Loucy (cell line): ENCODE results near the gene TICAM2.

Source experiments
- H2AFZ ChIP-seq: fragments of 200-600 bp; sonication (generic); 2 replicates; pipeline ENCODE4 v1.6.0; 2016; ENCODE audit warnings: antibody characterized with exemption, mild to moderate bottlenecking, low read length, moderate library complexity
- H3F3A ChIP-seq: fragments of 200-600 bp; 2 replicates; pipeline ENCODE4 v1.6.0; 2016; ENCODE audit warnings: antibody characterized with exemption, low read depth, mild to moderate bottlenecking
- H3K27me3 ChIP-seq: fragments of 200-600 bp; sonication (generic); 2 replicates; pipeline ENCODE4 v1.6.1; 2014; ENCODE audit warnings: low read length, mild to moderate bottlenecking; ENCODE audit not compliant: insufficient read depth, poor library complexity, severe bottlenecking
- H3K36me3 ChIP-seq: fragments of 200-600 bp; sonication (generic); 2 replicates; pipeline ENCODE4 v1.6.1; 2016; ENCODE audit warnings: low read length; ENCODE audit not compliant: insufficient read depth
- H3K4me1 ChIP-seq: fragments of 200-600 bp; sonication (generic); 2 replicates; pipeline ENCODE4 v1.5.1; 2014; ENCODE audit warnings: low read length, mild to moderate bottlenecking; ENCODE audit not compliant: insufficient read depth, poor library complexity, severe bottlenecking
- H3K4me2 ChIP-seq: fragments of 200-600 bp; sonication (generic); 2 replicates; pipeline ENCODE4 v1.6.0; 2014; ENCODE audit warnings: antibody characterized with exemption, low read length, low read depth, mild to moderate bottlenecking; ENCODE audit not compliant: poor library complexity, severe bottlenecking
- H3K4me3 ChIP-seq: fragments of 200-600 bp; sonication (generic); 2 replicates; pipeline ENCODE4 v1.5.1; 2014; ENCODE audit warnings: low read length, mild to moderate bottlenecking, mixed read lengths; ENCODE audit not compliant: poor library complexity, severe bottlenecking
- H3K79me2 ChIP-seq: fragments of 200-600 bp; sonication (generic); 2 replicates; pipeline ENCODE4 v1.6.1; 2014; ENCODE audit warnings: low read length; ENCODE audit not compliant: insufficient read depth
- H3K9ac ChIP-seq: fragments of 200-600 bp; sonication (generic); 2 replicates; pipeline ENCODE4 v1.6.0; 2014; ENCODE audit warnings: mild to moderate bottlenecking, low read depth, low read length, moderate library complexity; ENCODE audit not compliant: poor library complexity, severe bottlenecking
- H3K9me2 ChIP-seq: fragments of 200-600 bp; sonication (generic); replicated peaks from 2 replicates; pipeline ENCODE4 v1.6.1; 2016; ENCODE audit warnings: low read depth, low read length, mixed read lengths
- H3K9me3 ChIP-seq: fragments of 200-600 bp; sonication (generic); 2 replicates; pipeline ENCODE4 v1.6.1; 2014; ENCODE audit warnings: mild to moderate bottlenecking, antibody characterized with exemption, low read length, low read depth; ENCODE audit not compliant: insufficient read depth
- H4K20me1 ChIP-seq: fragments of 200-600 bp; sonication (generic); 2 replicates; pipeline ENCODE4 v1.6.0; 2014; ENCODE audit warnings: antibody characterized with exemption, low read length, mild to moderate bottlenecking; ENCODE audit not compliant: insufficient read depth, poor library complexity, severe bottlenecking
- EZH2phosphoT487 ChIP-seq: fragments of 200-600 bp; IDR thresholded peaks from 2 replicates; pipeline ENCODE4 v1.6.1; 2018; ENCODE audit warnings: antibody characterized with exemption, mild to moderate bottlenecking, moderate library complexity, borderline replicate concordance
- TF ChIP-seq, protein P1 (sequence below): fragments of 200-600 bp; sonication (generic); conservative IDR thresholded peaks from 2 replicates; pipeline ENCODE4 v1.5.1; 2014; ENCODE audit warnings: mild to moderate bottlenecking, antibody characterized with exemption, low read length

The TICAM2 gene

DNA sequence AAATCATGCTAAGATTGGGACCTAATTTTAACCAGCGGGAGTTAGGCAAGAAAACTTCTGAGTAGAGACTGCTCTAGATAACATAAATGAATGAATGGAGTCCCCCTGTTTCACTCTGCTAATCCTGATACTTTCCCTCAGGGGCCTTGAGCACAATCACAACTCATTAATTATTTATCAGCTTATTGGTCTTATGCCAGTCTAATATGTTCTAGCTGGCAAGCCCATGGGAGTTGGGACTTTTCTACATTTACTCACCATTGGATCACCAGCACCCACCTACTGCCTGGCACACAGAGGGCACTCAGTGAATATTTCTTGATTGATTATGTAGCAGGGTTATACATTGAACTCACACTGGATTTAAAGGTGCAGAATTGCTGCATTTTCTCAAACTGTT lies 37.1 kb upstream of the TICAM2 start:
- no peaks in the 10 kb centered on the region for H3K36me3 ChIP-seq
- no peak overlapping the region for H2AFZ ChIP-seq
- H3K9ac ChIP-seq, result no peak overlapping the region
- no peaks in the 10 kb centered on the region for H3K9me3 ChIP-seq
- H3K4me1 ChIP-seq, result no peaks in the 10 kb centered on the region
- no peak overlapping the region for H3K4me2 ChIP-seq
- no peaks in the 10 kb centered on the region for H3K27me3 ChIP-seq
- no peak for TF ChIP-seq EZH2phosphoT487
- TF ChIP-seq, protein P1, sequence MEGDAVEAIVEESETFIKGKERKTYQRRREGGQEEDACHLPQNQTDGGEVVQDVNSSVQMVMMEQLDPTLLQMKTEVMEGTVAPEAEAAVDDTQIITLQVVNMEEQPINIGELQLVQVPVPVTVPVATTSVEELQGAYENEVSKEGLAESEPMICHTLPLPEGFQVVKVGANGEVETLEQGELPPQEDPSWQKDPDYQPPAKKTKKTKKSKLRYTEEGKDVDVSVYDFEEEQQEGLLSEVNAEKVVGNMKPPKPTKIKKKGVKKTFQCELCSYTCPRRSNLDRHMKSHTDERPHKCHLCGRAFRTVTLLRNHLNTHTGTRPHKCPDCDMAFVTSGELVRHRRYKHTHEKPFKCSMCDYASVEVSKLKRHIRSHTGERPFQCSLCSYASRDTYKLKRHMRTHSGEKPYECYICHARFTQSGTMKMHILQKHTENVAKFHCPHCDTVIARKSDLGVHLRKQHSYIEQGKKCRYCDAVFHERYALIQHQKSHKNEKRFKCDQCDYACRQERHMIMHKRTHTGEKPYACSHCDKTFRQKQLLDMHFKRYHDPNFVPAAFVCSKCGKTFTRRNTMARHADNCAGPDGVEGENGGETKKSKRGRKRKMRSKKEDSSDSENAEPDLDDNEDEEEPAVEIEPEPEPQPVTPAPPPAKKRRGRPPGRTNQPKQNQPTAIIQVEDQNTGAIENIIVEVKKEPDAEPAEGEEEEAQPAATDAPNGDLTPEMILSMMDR, result no peak
- H3F3A ChIP-seq, result no peaks in the 10 kb centered on the region
- H3K4me3 ChIP-seq, result no peak overlapping the region
- no peaks in the 10 kb centered on the region for H4K20me1 ChIP-seq
- H3K79me2 ChIP-seq, result no peaks in the 10 kb centered on the region
- no peaks in the 10 kb centered on the region for H3K9me2 ChIP-seq

GRCh38 chr5:115637507-115637906 lies 35.2 kb upstream of the TICAM2 start:
- Histone ChIP-seq H3K79me2 (no peaks in the 10 kb centered on the region), H3K9ac (no peak overlapping the region), H3K27me3 (no peaks in the 10 kb centered on the region), H3K4me1 (peaks cover 5% of the 10 kb centered on the region), H3K9me2 (no peaks in the 10 kb centered on the region), H4K20me1 (no peaks in the 10 kb centered on the region), H2AFZ (no peak overlapping the region), H3K4me2 (no peak overlapping the region), H3K9me3 (no peaks in the 10 kb centered on the region), H3K36me3 (no peaks in the 10 kb centered on the region), H3F3A (no peaks in the 10 kb centered on the region), H3K4me3 (no peak overlapping the region)
- no peak for TF ChIP-seq EZH2phosphoT487
- TF ChIP-seq, protein P1, result no peak

DNA sequence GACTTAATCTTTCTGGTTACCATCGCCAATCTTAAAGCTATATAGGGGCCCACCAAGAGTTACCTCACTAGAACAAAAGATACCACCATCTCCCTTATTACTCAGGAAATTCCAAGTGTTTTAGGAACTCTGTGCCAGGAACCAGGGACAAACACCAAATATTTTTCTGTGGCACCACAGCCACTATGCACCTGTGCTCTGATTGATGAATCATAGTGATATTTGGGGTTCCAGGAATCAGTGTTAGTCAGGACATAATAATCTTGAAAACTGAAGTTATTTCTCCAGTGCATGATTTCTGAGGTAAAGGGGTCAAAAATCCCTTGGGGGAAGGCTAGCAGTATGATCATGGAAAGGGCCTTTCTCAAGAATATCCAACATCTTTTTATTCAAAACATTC lies 33.7 kb upstream of the TICAM2 start:
- Histone ChIP-seq H3K9ac (no peak overlapping the region), H3K9me3 (no peaks in the 10 kb centered on the region), H3K4me3 (no peak overlapping the region), H3K27me3 (no peaks in the 10 kb centered on the region), H3K4me2 (no peak overlapping the region), H3K9me2 (no peaks in the 10 kb centered on the region), H2AFZ (no peak overlapping the region), H4K20me1 (no peaks in the 10 kb centered on the region), H3F3A (no peaks in the 10 kb centered on the region), H3K79me2 (no peaks in the 10 kb centered on the region), H3K36me3 (no peaks in the 10 kb centered on the region), H3K4me1 (peaks cover 5% of the 10 kb centered on the region)
- TF ChIP-seq, protein P1, result no peak
- no peak for TF ChIP-seq EZH2phosphoT487
